HG02973 (cell line): ENCODE measurements around the gene RAD54L2.
A peak's percentile ranks its signal among the peaks of the same experiment; 100 is the strongest.
"Not testable (repeated sequence)": the region's sequence is repeated elsewhere in the genome, so short reads cannot be mapped to it uniquely, and the experiment has no call there.

ENCODE experiments used
- ATAC-seq: cut with Tn5 transposase; IDR thresholded peaks from one replicate; pipeline ENCODE4 v1.9.1; 2021; ENCODE audit warnings: moderate library complexity; ENCODE audit not compliant: unreplicated experiment

RAD54L2 gene

DNA sequence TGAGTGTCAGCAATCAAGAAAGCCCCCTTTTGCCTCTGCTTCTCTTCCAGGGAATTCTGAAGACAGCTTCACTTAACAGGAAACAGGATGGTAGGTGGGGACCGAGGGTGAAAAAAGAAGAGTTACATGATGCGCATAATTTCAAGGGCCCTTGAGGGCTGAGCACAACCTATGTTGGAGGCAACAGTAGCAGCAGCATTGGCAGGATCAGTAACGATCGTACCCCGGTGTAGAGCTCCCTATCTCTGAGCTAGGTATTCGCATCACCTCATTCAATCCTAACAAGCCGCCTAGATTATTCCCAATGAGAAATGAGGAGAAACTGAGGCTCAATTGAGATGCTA lies 432 bp upstream of the RAD54L2 start:
- ATAC-seq: no peak

DNA sequence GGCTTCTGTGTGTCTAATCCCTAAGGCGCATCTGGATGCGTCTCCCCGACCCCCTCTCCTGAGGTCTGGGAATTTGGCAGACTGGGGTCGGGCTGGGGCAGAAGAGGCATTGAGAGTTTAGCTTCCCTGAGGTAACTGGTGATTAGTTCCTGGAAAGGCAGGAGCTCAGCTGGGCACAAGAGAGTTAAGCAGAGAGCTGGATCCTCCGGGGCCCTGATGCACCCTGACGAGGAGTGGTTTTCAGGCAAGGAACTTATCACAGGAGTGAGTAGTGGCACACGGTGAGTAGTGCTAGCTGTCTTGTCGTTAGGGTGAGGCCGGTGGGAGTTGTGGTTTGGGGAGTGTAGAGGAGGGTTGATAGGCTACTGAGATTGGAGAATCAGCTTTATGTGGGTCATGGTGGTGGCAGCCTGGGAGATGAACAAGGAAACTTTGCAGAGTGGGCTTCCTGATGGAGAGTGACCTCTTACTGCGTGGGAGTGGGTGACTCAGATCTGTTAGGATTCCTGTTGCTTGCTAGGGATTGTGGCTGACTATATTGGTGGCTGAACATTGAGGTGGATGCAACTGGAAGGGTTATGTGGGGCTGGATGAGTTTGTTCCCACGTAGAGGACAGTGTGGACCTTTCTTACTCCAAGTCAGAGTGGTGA lies 897 bp downstream of the RAD54L2 start:
- peak; percentile 31 for ATAC-seq

DNA sequence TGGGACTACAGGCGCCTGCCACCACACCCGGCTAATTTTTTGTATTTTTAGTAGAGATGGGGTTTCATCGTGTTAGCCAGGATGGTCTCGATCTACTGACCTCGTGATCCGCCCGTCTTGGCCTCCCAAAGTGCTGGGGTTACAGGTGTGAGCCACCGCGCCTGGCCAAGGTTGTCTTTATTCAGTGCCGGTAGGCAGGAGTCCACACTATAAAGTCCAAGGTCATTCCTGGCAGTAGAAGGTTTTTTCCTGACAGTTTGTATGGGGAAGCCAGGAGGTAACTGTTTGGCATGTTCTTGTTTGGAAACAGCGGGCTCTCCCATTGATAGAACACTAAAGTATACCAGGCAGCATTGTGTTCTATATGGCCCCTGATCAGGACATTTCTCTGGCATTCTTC lies 4.1 kb downstream of the RAD54L2 start:
- not testable (repeated sequence) for ATAC-seq

DNA sequence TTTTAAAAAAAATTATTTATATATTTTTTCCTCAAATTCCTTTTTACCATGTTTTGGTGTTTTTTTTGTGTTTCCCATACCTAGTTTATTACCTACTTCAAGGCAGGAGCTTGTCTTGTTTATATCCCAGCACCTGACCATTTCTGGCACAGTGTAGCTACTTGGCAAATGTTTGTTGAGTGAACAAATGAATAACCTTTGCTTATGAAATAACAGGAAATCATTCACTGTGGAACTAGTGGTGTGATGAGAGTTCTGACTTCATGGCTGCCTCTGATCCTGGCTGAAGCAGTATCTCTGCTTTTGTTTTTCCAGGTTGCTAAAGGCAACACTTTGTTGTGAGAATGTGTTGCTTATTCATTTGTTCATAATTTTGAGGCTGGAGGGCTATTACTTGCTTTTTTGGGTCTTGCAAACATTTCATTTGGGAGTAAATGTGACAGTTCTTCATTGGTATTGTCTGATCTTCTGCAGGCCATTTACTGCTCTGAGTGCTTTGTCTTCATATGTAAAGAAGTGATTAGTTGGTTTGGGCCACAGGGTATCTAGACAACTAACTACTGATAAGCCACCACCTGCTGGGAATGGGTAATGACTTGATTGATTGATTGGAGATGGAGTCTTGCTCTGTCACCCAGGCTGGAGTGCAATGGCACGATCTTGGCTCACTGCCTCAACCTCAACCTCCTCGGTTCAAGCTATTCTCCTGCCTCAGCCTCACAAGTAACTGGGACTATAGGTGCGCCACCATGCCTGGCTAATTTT lies 5.7 kb downstream of the RAD54L2 start:
- ATAC-seq: no peak

DNA sequence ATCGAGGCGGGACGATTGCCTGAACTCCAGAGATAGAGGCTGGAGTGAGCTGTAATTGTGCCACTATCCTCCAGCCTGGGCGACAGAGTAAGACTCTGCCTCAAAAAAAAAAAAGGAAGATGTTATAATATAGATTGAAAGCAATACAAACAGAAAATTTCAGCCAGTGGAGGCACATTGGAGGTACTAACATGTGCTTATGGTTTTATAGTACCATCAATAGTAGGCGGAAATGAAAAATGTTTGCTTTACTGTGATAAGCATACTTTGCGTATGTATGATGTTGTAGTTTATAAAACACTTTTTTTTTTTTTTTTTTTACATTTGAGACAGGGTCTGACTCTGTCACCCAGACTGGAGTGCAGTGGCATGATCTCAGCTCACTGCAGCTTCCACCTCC lies 8.8 kb downstream of the RAD54L2 start:
- ATAC-seq: no peak

DNA sequence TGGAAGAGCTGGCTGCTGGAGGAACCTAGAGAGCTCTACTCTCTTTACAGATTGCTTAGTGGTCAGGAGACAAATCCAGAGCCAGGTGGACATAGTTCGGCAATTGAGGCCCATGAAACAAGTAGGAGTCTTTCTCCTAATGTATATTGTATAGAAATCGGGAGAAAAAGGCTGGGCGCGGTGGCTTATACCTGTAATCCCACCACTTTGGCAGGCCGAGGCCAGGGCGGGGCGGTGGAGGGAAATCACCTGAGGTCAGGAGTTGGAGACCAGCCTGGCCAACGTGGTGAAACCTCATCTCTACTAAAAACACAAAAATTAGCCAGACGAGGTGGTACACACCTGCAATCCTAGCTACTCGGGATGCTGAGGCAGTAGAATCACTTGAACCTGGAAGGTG lies 10.8 kb downstream of the RAD54L2 start:
- no peak for ATAC-seq

DNA sequence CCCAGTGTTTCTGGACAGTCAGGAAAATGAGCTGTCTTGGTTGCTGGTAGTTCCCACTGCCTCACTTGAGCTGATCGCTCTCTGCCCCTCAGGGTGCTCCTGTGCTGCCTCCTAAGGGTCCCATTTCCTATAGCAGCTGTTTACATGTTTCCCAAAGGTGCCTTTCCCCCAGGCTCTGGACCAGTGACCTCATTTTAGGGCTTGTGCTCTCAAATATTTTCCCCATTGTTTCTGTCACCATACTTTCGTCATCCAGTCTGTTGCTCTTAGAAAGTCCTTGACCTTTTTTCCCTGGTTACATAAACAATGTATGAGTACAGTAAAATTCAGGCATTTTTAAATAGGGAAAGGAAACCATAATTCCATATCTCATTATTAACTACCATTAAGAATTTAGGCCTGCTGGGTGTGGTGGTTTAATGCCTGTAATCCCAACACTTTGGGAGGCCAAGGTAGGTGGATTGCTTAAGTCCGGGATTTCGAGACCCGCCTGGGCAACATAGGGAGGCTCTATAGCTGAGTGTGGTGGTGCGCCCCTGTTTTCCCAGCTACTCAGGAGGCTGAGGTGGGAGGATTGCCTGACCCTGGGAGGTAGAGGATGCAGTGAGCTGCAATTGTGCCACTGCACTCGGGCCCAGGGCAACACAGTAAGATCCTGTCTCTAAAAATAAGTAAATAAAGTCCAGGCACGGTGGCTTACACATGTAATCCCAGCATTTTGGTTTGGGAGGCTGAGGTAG lies 11.7 kb downstream of the RAD54L2 start:
- no peak for ATAC-seq

DNA sequence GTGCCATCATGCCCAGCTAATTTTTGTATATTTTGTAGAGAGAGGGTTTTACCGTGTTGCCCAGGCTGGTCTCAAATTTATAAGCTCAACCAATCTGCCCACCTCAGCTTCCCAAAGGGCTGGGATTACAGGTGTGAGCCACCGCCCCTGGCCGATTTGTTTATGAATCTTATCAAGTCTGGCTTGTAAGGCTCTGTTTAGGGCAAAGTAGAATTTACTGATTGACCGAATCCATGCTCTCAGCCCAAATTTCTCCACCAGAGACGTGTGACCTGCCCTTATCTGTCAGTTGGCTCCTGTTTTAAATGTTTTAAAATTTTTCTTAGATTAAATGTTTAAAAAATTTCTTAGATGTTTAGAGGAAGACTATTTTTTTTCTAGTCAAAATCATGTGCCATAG lies 19.5 kb downstream of the RAD54L2 start:
- ATAC-seq: no peak

DNA sequence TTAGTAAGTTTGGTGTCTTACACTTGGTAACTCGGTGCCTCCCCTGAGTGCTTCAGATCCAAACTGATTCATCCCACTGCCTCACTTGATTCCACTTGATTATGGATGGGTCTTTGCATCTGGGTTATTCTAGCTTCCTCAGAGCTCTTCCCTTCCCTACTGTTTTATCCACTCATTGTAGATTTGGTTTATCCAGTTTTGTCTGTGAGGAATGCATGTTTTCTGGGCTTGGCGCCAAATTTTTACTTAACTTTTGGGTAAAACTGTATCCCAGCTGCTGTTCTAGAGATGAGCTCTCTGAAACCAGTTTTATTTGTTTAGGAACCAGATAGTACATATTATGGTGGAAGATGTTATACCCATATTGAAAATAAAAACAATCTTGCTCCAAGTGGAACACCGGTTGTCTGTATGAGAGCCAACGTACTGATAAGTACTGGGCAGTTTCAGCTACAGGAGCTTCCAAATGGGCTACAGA lies 20.9 kb downstream of the RAD54L2 start:
- no peak for ATAC-seq

DNA sequence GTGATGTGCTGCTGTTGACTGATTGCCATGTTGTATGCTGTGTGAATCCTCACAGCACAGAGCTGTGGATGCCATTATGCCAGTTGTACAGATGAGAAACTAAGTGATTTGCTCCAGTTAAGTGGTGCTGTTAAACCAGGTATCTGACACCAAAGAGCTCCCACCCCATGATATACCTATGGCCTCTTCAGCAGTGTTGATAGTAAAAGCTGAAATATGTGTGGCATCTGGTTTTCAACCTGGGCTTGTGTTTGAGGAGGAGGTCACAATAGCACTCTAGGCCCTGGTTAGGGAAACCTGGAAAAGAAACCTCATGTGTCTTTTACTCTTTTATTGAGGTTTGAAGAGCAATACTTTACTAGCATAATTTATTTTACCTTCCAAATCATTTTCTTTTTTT lies 21.4 kb downstream of the RAD54L2 start:
- no peak for ATAC-seq

DNA sequence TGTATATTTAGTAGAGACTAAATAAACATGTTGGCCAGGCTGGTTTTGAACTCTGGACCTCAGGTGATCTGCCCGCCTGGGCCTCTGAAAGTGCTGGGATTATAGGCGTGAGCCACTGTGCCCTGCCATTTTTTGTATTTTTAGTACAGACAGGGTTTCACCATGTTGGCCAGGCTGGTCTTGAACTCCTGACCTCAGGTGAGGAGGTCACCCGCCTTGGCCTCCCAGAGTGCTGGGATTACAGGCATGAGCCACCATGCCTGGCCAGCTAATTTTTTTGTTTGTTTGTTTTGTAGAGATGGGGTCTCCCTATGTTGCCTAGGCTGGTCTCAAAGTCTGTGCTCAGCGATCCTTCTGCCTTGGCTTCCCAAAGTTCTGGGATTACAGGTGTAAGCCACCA lies 23.9 kb downstream of the RAD54L2 start:
- ATAC-seq: not testable (repeated sequence)

DNA sequence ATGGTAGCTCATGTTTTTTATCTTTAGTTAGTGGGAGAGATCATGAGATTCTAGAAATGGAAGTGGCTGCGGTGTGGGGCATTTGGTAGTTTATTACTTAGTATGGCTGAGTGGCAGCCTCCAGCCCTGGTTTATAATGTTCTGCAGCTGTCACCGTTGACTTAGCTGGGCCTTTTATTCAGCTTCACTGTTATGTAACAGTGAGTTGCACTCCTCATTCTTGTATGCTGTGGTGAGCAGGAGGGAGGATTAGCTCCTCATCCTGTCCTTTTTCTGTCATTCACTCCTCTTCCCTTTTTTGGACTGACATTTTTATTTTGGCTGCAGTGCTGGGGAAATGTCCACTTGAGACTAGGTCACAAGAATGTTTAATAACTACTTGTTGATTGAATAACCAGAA lies 29.5 kb downstream of the RAD54L2 start:
- no peak for ATAC-seq

DNA sequence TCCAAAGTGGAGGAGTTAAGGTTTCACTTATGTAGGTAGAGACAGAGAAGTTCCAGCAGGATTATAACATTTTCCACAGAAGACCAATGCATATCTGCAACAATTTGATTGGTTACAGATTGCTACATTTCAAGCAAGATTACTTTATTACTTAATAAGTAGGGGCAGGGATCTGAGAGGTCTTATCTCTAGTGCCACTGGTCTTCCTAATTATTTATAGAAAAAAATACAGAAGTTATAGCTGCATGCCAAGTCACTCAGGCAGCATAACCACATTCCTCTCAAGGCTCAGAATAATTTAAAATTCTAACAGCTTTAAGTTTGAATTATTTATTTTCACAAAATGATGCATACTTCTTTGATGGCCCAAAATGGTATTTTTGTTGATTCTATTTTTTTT lies 30.5 kb downstream of the RAD54L2 start:
- no peak for ATAC-seq

DNA sequence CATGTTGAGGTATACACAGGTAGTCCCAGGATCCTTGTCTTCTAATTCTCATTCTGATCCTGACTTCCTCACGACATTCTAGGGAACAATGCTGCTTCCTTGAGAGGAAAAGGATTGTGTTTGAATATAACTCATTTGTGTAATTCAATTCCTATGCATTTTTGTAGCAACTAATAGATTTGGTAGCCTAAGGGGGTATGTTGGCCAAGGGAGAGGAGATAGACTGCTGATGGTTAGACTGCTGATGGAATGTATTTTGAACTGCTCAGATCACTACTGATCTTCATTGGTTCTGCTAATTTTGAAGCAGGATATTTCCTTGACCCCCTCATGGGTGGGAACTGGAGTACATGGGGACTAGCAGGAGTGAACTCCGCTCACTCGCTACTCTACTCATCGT lies 39.7 kb downstream of the RAD54L2 start:
- no peak for ATAC-seq

DNA sequence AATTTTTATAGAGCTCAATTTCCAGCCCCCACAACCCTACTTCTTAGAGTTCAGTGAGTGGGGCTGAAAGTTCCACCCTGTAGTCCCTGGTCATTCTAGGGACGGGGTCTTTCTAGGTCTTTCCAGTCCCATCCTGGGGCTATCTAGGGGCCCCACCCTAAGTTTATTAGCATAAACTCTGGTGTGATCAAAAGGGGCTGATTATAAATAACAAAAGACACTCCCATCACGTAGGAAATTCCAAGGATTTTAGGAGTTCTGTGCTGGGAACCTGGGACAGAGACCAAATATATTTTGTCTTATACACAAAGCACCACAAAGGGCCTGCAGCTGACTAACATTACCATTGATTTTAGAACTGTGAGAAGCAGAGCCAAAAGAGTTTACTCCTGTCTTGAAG lies 41.9 kb downstream of the RAD54L2 start:
- ATAC-seq: no peak

DNA sequence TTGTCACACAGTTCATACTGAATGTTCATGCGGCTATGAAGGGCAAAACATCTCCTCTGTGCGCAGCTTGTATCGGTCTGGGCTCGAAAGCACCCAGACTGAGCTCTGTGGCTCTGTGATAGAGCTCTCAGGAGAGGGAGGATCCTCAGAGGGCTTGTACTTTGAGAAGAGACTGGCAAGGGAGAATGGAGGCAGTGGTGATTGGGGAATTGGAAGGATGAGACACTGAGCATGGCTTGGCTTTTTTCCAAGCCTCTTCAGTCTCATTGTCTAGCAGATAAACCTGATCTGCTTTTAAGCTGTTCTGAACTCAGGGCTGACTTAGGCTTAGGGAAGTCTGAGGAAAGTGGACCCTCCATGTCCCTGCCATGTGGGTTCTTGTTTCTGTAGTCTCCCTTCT lies 43.0 kb downstream of the RAD54L2 start:
- ATAC-seq: no peak

DNA sequence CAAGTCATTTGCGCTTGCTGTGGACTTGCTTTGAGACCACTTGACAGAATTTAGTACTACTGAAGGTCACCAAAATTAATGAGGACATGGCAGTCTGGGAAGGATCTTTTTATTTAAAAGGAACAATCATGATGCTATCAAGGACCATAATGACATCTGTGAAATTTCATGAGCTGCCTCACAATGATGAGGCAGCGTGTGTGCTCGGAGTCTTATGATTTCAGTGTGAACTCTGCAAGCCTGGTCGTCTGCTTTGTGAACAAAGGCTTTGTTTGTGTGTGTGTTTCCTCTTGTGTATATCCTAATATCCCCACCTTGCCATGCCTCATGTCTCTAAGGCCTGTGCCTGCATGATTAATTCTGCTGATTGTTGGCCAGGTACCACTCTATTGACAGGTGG lies 46.7 kb downstream of the RAD54L2 start:
- no peak for ATAC-seq

DNA sequence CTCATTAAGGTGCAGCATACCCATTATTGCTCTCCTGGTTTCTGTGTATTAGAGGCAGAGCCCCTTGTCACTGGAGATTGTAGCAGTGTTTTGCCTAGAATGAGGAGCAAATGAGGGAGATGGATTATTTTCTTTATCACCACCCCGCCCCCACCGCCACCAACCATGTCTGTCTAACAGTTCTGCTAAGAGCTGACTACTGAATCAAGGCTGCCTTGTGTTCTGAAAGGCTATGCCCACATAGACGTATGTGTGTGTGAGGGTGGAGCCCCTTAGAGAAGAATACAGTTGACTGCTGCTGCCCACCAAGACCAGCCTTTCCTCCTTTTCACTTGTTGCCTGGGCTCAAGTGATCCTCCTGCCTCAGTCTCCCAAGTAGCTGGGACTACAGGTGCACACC lies 47.4 kb downstream of the RAD54L2 start:
- ATAC-seq: no peak
